Measurements from ENCODE around the gene TANGO2.

TANGO2 gene

GRCh38 chr22:20083891-20084546 is 63.1 kb downstream of the TANGO2 start:
- peak overlapping the region; percentile 42; the same call in 1 of the 2 replicates for H3K27ac ChIP-seq

GRCh38 chr22:20084547-20085413 is 63.9 kb downstream of the TANGO2 start:
- Histone ChIP-seq H3K4me3 (ENCODE audit: low read depth, low read length) (no peak overlapping the region), H3K27ac (peak overlapping the region; percentile 42), H3K9me3 (ENCODE audit: severe bottlenecking) (no peaks in the 10 kb centered on the region), H3K27me3 (ENCODE audit: insufficient read depth, low read depth, severe bottlenecking) (no peaks in the 10 kb centered on the region), H3K36me3 (peaks cover 88% of the 10 kb centered on the region)
- peak; percentile 71 for DNase-seq
- TF ChIP-seq CTCF (IDR thresholded peaks at IDR 0.05; ENCODE audit: low read depth, low read length) = peak; percentile 80

More at GRCh38 chr22:20083891-20084546, 63.1 kb downstream of the TANGO2 start:
- Histone ChIP-seq H3K36me3 (peaks cover 80% of the 10 kb centered on the region), H3K9me3 (ENCODE audit: severe bottlenecking) (no peaks in the 10 kb centered on the region), H3K27me3 (ENCODE audit: insufficient read depth, low read depth, severe bottlenecking) (no peaks in the 10 kb centered on the region), H3K4me3 (ENCODE audit: low read depth, low read length) (no peak overlapping the region)
- DNase-seq = no peak
- no peak for TF ChIP-seq CTCF (IDR thresholded peaks at IDR 0.05; ENCODE audit: low read depth, low read length)

GRCh38 chr22:20085651-20086050 is 64.7 kb downstream of the TANGO2 start:
- Histone ChIP-seq H3K36me3 (peaks cover 94% of the 10 kb centered on the region), H3K4me3 (ENCODE audit: low read depth, low read length) (no peak overlapping the region), H3K9me3 (ENCODE audit: severe bottlenecking) (no peaks in the 10 kb centered on the region), H3K27ac (no peak overlapping the region; the same call in 1 of the 2 replicates), H3K27me3 (ENCODE audit: insufficient read depth, low read depth, severe bottlenecking) (no peaks in the 10 kb centered on the region)
- no peak for DNase-seq
- no peak for TF ChIP-seq CTCF (IDR thresholded peaks at IDR 0.05; ENCODE audit: low read depth, low read length)

GRCh38 chr22:20086101-20086599 is 65.2 kb downstream of the TANGO2 start:
- TF ChIP-seq CTCF (IDR thresholded peaks at IDR 0.05; ENCODE audit: low read depth, low read length) = no peak
- no peak for DNase-seq
- Histone ChIP-seq H3K27me3 (ENCODE audit: insufficient read depth, low read depth, severe bottlenecking) (no peaks in the 10 kb centered on the region), H3K27ac (no peak overlapping the region), H3K9me3 (ENCODE audit: severe bottlenecking) (no peaks in the 10 kb centered on the region), H3K4me3 (ENCODE audit: low read depth, low read length) (no peak overlapping the region), H3K36me3 (peaks cover 96% of the 10 kb centered on the region)

- no peak for TF ChIP-seq CTCF (IDR thresholded peaks at IDR 0.05; ENCODE audit: low read depth, low read length)
- H3K36me3 ChIP-seq = peaks cover 96% of the 10 kb centered on the region
Measured at GRCh38 chr22:20086763-20087162, 65.9 kb downstream of the TANGO2 start.

More at GRCh38 chr22:20086763-20087162, 65.9 kb downstream of the TANGO2 start:
- Histone ChIP-seq H3K9me3 (ENCODE audit: severe bottlenecking) (no peaks in the 10 kb centered on the region), H3K27me3 (ENCODE audit: insufficient read depth, low read depth, severe bottlenecking) (no peaks in the 10 kb centered on the region), H3K27ac (no peak overlapping the region), H3K4me3 (ENCODE audit: low read depth, low read length) (no peak overlapping the region)
- DNase-seq = no peak
